Gastroesophageal sphincter (tissue), 3 donors: ENCODE results near the gene CCDC167.

Source experiments
- EP300 ChIP-seq: sonication (generic); formaldehyde crosslinking; IDR thresholded peaks from one replicate; pipeline ENCODE4 v1.6.1; 2017; ENCODE audit warnings: antibody characterized with exemption, mild to moderate bottlenecking
- TF ChIP-seq, protein P1 (sequence below), 4 experiments: fragments of 200-600 bp in 2 of 4; fragments of 450-650 bp in 2 of 4; sonication (generic) in 1 of 4; IDR thresholded peaks; one replicate each; pipeline ENCODE4 v1.5.1; 2017 to 2019; ENCODE audit warnings: antibody characterized with exemption in 4 of 4, mild to moderate bottlenecking in 2 of 4, moderate library complexity in 2 of 4

DNA sequence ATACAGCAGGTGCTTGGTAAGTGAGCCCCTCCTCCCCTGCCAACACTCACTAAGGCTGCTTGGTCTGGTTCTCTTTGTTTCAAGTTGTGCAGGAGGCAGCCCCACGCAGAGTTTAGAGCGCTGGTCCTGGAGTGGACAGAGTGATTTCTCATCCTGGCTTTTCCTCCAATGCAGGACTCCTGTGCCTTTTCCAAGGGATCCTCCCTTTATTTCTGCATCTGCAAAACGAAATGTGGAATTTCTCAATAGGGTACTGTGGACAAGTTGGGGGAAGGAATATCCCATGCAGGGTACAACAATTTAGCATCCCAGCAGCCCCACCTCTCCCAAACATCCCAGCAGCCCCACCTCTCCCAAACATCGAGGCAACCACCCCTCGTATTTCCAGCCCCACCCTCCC, 30.6 kb upstream of the CCDC167 start:
- TF ChIP-seq, protein P1, sequence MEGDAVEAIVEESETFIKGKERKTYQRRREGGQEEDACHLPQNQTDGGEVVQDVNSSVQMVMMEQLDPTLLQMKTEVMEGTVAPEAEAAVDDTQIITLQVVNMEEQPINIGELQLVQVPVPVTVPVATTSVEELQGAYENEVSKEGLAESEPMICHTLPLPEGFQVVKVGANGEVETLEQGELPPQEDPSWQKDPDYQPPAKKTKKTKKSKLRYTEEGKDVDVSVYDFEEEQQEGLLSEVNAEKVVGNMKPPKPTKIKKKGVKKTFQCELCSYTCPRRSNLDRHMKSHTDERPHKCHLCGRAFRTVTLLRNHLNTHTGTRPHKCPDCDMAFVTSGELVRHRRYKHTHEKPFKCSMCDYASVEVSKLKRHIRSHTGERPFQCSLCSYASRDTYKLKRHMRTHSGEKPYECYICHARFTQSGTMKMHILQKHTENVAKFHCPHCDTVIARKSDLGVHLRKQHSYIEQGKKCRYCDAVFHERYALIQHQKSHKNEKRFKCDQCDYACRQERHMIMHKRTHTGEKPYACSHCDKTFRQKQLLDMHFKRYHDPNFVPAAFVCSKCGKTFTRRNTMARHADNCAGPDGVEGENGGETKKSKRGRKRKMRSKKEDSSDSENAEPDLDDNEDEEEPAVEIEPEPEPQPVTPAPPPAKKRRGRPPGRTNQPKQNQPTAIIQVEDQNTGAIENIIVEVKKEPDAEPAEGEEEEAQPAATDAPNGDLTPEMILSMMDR (IDR thresholded peaks at IDR 0.05): no peak
- no peak for TF ChIP-seq EP300
